Spleen (tissue), 11 donors: ENCODE measurements around the gene PPOX. TPM values are rescaled to one million over a fixed set of nuclear protein-coding genes. Genes with fewer than 3 reads are reported as not detected.
A peak's percentile ranks its signal among the peaks of the same experiment; 100 is the strongest.

Source experiments
- DNase-seq: peaks from one replicate; pipeline ENCODE4 v3.0.0-alpha.2; 2020
- H3K27ac ChIP-seq, 8 donors: fragments of 200-600 bp; sonication (generic) in 7 of 8; 1 replicate in 4 of 8; 2 replicates in 4 of 8; pipeline versions ENCODE4 v1.5.0 to v1.8.0; 2016 to 2021; ENCODE audit warnings: inconsistent platforms in 4 of 8, mild to moderate bottlenecking in 4 of 8, moderate library complexity in 1 of 8
- H3K27me3 ChIP-seq, 7 donors: fragments of 200-600 bp; sonication (generic) in 6 of 7; replicated peaks in 1 of 7; 1 replicate in 4 of 7; 2 replicates in 3 of 7; pipeline versions ENCODE4 v1.5.0 to v1.8.0; 2016 to 2021; ENCODE audit warnings: inconsistent platforms in 3 of 7, mild to moderate bottlenecking in 1 of 7
- H3K36me3 ChIP-seq, 6 donors: fragments of 200-600 bp; sonication (generic) in 5 of 6; 1 replicate in 4 of 6; 2 replicates in 2 of 6; pipeline versions ENCODE4 v1.5.0 to v1.8.0; 2016 to 2021; ENCODE audit warnings: inconsistent platforms in 2 of 6
- H3K4me1 ChIP-seq, 6 donors: fragments of 200-600 bp; sonication (generic) in 5 of 6; 1 replicate in 3 of 6; 2 replicates in 3 of 6; pipeline versions ENCODE4 v1.5.0 to v1.8.0; 2016 to 2021; ENCODE audit warnings: inconsistent platforms in 3 of 6
- H3K4me3 ChIP-seq, 8 donors: fragments of 200-600 bp; sonication (generic) in 7 of 8; 1 replicate in 4 of 8; 2 replicates in 4 of 8; pipeline versions ENCODE4 v1.5.0 to v1.8.0; 2016 to 2021; ENCODE audit warnings: inconsistent platforms in 4 of 8, mild to moderate bottlenecking in 4 of 8, moderate library complexity in 2 of 8
- H3K9me3 ChIP-seq, 8 donors: fragments of 200-600 bp; sonication (generic) in 7 of 8; 1 replicate in 4 of 8; 2 replicates in 4 of 8; pipeline versions ENCODE4 v1.5.0 to v1.8.0; 2016 to 2021; ENCODE audit warnings: inconsistent platforms in 4 of 8
- POLR2A ChIP-seq, 3 donors: fragments of 450-650 bp; IDR thresholded peaks; one replicate each; pipeline ENCODE4 v1.5.1; 2017; ENCODE audit warnings: antibody characterized with exemption in 3 of 3, mild to moderate bottlenecking in 1 of 3
- POLR2AphosphoS5 ChIP-seq, 3 donors: sonication (generic); formaldehyde crosslinking; IDR thresholded peaks; one replicate each; pipeline ENCODE4 v1.5.1; 2017; ENCODE audit warnings: antibody characterized with exemption in 3 of 3
- WGBS, 5 donors: extraction: QIAGEN DNeasy Blood & Tissue Kit in 3 of 5; methylation state at CpG; one replicate each; pipeline versions ENCODE4 v1.1.5 to v1.1.7; 2013 to 2018; 5-methylcytosine and 5-hydroxymethylcytosine counted together
- intact Hi-C: fragments of 100-400 bp; cut with DNase I; formaldehyde crosslinking; loops from one replicate; pipeline ENCODE4 v1.15.0; 2023; ENCODE audit warnings: low total_unique reads
- polyA plus RNA-seq, 3 donors: library from polyadenylated mRNA; stranded (reverse); fragments of 200-250 nt; gene quantifications; one replicate each; pipeline ENCODE4 v1.2.1, GENCODE V29; 2013
- total RNA-seq, 7 donors: library from RNA; depleted of rRNA in 3 of 7; stranded (reverse); fragments of >200 nt in 3 of 7; fragmentation: NEBNext Ultra II Directional in 4 of 7; extraction: Animal tissue kit (Norgen Biotek cat#: 25700) in 4 of 7; gene quantifications; one replicate each; pipeline versions ENCODE4 v1.1.0 to v1.2.1, GENCODE V29; 2016 to 2021
- TF ChIP-seq, protein P1 (sequence below), 11 experiments: fragments of 200-600 bp in 7 of 11; fragments of 450-650 bp in 4 of 11; sonication (generic) in 4 of 11; IDR thresholded peaks in 8 of 11; conservative IDR thresholded peaks in 3 of 11; 1 replicate in 7 of 11; 2 replicates in 4 of 11; pipeline versions ENCODE4 v1.4.0 to v1.8.0; 2016 to 2021; ENCODE audit warnings: antibody characterized with exemption in 11 of 11, inconsistent platforms in 4 of 11, mild to moderate bottlenecking in 1 of 11
- donor health status: healthy with polysubstance abuse.
- donor health status: DM: no; HTN: no; CAD: no; lungs with moderate emphysema.
- donor health status: DM: no; HTN: no; CAD: no.
- donor health status: Bipolar disorder and iron deficiency.
- donor health status: healthy.
- donor health status: DM: no; HTN: no; CAD: no.
- donor health status: DM: yes; HTN: yes; CAD: no.

PPOX gene
- total and polyA plus RNA-seq, 10 donors, result 25.5 to 74.7 (median 36.8) TPM

- 0 to 1% (median 0%) methylated on average over 3 of the region's 3 CpGs for WGBS, 5 donors
- H3K36me3 ChIP-seq, result no peaks in the 10 kb centered on the region
- intact Hi-C loops, result no loop called here
- H3K27me3 ChIP-seq, result no peaks in the 10 kb centered on the region
- no peak for TF ChIP-seq POLR2A (IDR thresholded peaks at IDR 0.05)
- TF ChIP-seq, protein P1, sequence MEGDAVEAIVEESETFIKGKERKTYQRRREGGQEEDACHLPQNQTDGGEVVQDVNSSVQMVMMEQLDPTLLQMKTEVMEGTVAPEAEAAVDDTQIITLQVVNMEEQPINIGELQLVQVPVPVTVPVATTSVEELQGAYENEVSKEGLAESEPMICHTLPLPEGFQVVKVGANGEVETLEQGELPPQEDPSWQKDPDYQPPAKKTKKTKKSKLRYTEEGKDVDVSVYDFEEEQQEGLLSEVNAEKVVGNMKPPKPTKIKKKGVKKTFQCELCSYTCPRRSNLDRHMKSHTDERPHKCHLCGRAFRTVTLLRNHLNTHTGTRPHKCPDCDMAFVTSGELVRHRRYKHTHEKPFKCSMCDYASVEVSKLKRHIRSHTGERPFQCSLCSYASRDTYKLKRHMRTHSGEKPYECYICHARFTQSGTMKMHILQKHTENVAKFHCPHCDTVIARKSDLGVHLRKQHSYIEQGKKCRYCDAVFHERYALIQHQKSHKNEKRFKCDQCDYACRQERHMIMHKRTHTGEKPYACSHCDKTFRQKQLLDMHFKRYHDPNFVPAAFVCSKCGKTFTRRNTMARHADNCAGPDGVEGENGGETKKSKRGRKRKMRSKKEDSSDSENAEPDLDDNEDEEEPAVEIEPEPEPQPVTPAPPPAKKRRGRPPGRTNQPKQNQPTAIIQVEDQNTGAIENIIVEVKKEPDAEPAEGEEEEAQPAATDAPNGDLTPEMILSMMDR (IDR thresholded peaks at IDR 0.05 in 8 of 11, conservative IDR thresholded peaks at IDR 0.05 in 3 of 11), result no peak
- peak in 2 of 3 donors; percentile 26 to 81 for TF ChIP-seq POLR2AphosphoS5 (IDR thresholded peaks at IDR 0.05)
- DNase-seq, result peak; percentile 88
- no peaks in the 10 kb centered on the region for H3K9me3 ChIP-seq
- peaks cover 50 to 94% (median 86%) of the 10 kb centered on the region in 6 donors for H3K4me1 ChIP-seq
- H3K4me3 ChIP-seq, result peak overlapping the region in 3 of 8 donors; percentile 25 to 56 (median 26)
- H3K27ac ChIP-seq, result peak overlapping the region; percentile 76 to 92 (median 91)
Measured at GRCh38 chr1:161185282-161185682, 19.1 kb downstream of the PPOX start.

GRCh38 chr1:161185732-161186311 lies 19.6 kb downstream of the PPOX start:
- peak; percentile 72 for DNase-seq
- Histone ChIP-seq H3K36me3 (peaks cover 0 to under 1% (median 0%) of the 10 kb centered on the region in 6 donors), H3K4me1 (peaks cover 50 to 94% (median 84%) of the 10 kb centered on the region in 6 donors), H3K27me3 (no peaks in the 10 kb centered on the region), H3K9me3 (no peaks in the 10 kb centered on the region), H3K27ac (peak overlapping the region; percentile 76 to 92 (median 91)), H3K4me3 (peak overlapping the region in 2 of 8 donors; percentile 25 to 56)
- intact Hi-C loops, result no loop called here
- 0 to 7% (median 1%) methylated on average over 2 of the region's 2 CpGs for WGBS, 5 donors
- TF ChIP-seq, protein P1 (IDR thresholded peaks at IDR 0.05 in 8 of 11, conservative IDR thresholded peaks at IDR 0.05 in 3 of 11), result peak in 1 of 11 experiments; percentile 4
- TF ChIP-seq POLR2A (IDR thresholded peaks at IDR 0.05) (peak in 1 of 3 donors; percentile 18), POLR2AphosphoS5 (IDR thresholded peaks at IDR 0.05) (peak in 1 of 3 donors; percentile 41)

DNA sequence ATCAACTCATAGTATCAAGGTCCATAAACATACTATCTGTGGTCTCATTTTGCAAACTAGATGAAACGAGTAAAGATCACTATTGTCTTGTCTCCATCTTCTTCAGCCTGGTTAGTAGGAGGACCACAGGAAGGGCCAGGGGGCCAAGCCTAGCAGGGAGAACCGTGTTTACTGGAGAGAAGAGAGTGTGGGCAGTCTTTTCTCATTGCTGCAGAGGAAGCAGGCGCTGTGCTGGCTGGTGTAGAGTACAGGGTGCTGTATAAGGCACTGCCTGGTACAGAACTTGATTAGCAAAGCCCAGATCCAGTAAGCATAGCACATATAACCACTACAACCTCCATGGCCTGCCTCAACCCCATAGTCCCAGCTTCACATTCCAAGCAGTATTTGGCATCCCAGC lies 21.1 kb downstream of the PPOX start:
- TF ChIP-seq, protein P1 (IDR thresholded peaks at IDR 0.05 in 8 of 11, conservative IDR thresholded peaks at IDR 0.05 in 3 of 11), result no peak
- TF ChIP-seq POLR2AphosphoS5 (IDR thresholded peaks at IDR 0.05) (no peak), POLR2A (IDR thresholded peaks at IDR 0.05) (no peak)
- peaks cover 0 to 8% (median 0%) of the 10 kb centered on the region in 6 donors for H3K36me3 ChIP-seq
- H3K27ac ChIP-seq, result peak overlapping the region; percentile 76 to 92 (median 91)
- H3K4me3 ChIP-seq, result no peak overlapping the region
- intact Hi-C loops, result no loop called here
- no peaks in the 10 kb centered on the region for H3K9me3 ChIP-seq
- H3K4me1 ChIP-seq, result peaks cover 45 to 94% (median 80%) of the 10 kb centered on the region in 6 donors
- WGBS, 5 donors, result 54 to 67% (median 60%) methylated on average over 3 of the region's 3 CpGs
- no peaks in the 10 kb centered on the region for H3K27me3 ChIP-seq
- DNase-seq, result peak; percentile 77

DNA sequence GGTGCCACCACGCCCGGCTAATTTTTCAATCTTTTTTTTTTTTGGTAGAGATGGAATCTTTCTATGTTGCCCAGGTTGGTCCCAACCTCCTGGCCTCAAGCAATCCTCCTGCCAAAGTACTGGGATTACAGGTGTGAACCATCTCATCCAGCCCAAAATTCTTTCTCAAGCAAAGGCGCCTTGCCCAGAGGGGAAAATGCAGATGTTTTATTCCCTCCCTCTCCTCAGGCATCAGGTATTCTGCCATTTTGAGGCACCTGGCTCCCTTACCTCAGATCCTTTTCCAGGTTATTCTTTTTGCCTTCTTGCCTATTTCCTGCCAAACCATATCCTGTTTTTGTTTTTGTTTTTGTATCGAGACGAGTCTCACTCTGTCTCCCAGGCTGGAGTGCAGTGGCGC lies 22.2 kb downstream of the PPOX start:
- intact Hi-C loops, result no loop called here

More for the DNA sequence above, 22.2 kb downstream of the PPOX start:
- Histone ChIP-seq H3K4me1 (peaks cover 45 to 94% (median 80%) of the 10 kb centered on the region in 6 donors), H3K9me3 (no peaks in the 10 kb centered on the region), H3K27me3 (no peaks in the 10 kb centered on the region), H3K36me3 (peaks cover 0 to 8% (median 0%) of the 10 kb centered on the region in 6 donors), H3K27ac (peak overlapping the region in 5 of 8 donors; percentile 89 to 92 (median 92)), H3K4me3 (no peak overlapping the region)
- TF ChIP-seq, protein P1 (IDR thresholded peaks at IDR 0.05 in 8 of 11, conservative IDR thresholded peaks at IDR 0.05 in 3 of 11), result no peak
- TF ChIP-seq POLR2AphosphoS5 (IDR thresholded peaks at IDR 0.05) (no peak), POLR2A (IDR thresholded peaks at IDR 0.05) (no peak)
- DNase-seq, result no peak
- 72 to 78% (median 76%) methylated on average over 6 of the region's 6 CpGs for WGBS, 5 donors
